HepG2 (cell line): ENCODE results near the gene AEBP1. TPM values are rescaled to one million over a fixed set of nuclear protein-coding genes. Genes with fewer than 3 reads are reported as not detected.

Source experiments
- AGO1 ChIP-seq: fragments of 200-400 bp; formaldehyde crosslinking; IDR thresholded peaks from 2 replicates; pipeline ENCODE4 v1.6.1; 2017; ENCODE audit warnings: mild to moderate bottlenecking, low read depth, low read length, moderate library complexity; ENCODE audit not compliant: poor library complexity, severe bottlenecking
- BATF2 ChIP-seq: sonication (generic); formaldehyde crosslinking; IDR thresholded peaks from 2 replicates; pipeline ENCODE4 v1.8.0; 2022; ENCODE audit warnings: mild to moderate bottlenecking, missing genetic modification reagents, moderate library complexity
- E2F2 ChIP-seq: sonication (generic); formaldehyde crosslinking; IDR thresholded peaks from 2 replicates; pipeline ENCODE4 v1.4.0; 2020; ENCODE audit warnings: missing genetic modification reagents, borderline replicate concordance
- ELK4 ChIP-seq: sonication (generic); formaldehyde crosslinking; IDR thresholded peaks from 2 replicates; pipeline ENCODE4 v1.9.0; 2021; ENCODE audit warnings: missing genetic modification reagents, borderline replicate concordance
- FOXO1 ChIP-seq: sonication (generic); formaldehyde crosslinking; IDR thresholded peaks from 2 replicates; pipeline ENCODE4 v1.4.0; 2020; ENCODE audit warnings: missing genetic modification reagents
- HNF1B ChIP-seq: sonication (generic); formaldehyde crosslinking; IDR thresholded peaks from 2 replicates; pipeline ENCODE4 v1.5.1; 2020; ENCODE audit warnings: mild to moderate bottlenecking, moderate library complexity, missing genetic modification reagents
- NFE2L1 ChIP-seq: sonication (generic); formaldehyde crosslinking; IDR thresholded peaks from 2 replicates; pipeline ENCODE4 v1.4.0; 2020; ENCODE audit warnings: missing genetic modification reagents, mild to moderate bottlenecking, borderline replicate concordance
- PRDM15 ChIP-seq: sonication (generic); formaldehyde crosslinking; IDR thresholded peaks from 2 replicates; pipeline ENCODE4 v1.4.0; 2020; ENCODE audit warnings: missing genetic modification reagents
- PTBP1 ChIP-seq: fragments of 200-400 bp; formaldehyde crosslinking; IDR thresholded peaks from 2 replicates; pipeline ENCODE4 v1.6.1; 2018; ENCODE audit warnings: low read length, low read depth; ENCODE audit not compliant: poor library complexity, severe bottlenecking
- RXRA ChIP-seq: sonication (generic); formaldehyde crosslinking; IDR thresholded peaks from 2 replicates; pipeline ENCODE4 v1.5.1; 2020; ENCODE audit warnings: missing genetic modification reagents
- SIN3B ChIP-seq: fragments of 150-350 bp; IDR thresholded peaks from 2 replicates; pipeline ENCODE4 v1.6.1; 2014; ENCODE audit warnings: low read length
- TCF7 ChIP-seq: sonication (generic); IDR thresholded peaks from 2 replicates; pipeline ENCODE4 v1.6.1; 2016; ENCODE audit warnings: antibody characterized with exemption, low read depth
- U2AF2 ChIP-seq: fragments of 200-400 bp; formaldehyde crosslinking; IDR thresholded peaks from 2 replicates; pipeline ENCODE4 v1.6.1; 2017; ENCODE audit warnings: low read depth, mild to moderate bottlenecking, low read length
- ZNF292 ChIP-seq: sonication (generic); formaldehyde crosslinking; IDR thresholded peaks from 2 replicates; pipeline ENCODE4 v1.8.1; 2022; ENCODE audit warnings: mild to moderate bottlenecking, low read depth, missing genetic modification reagents, borderline replicate concordance
- ZNF501 ChIP-seq: sonication (generic); formaldehyde crosslinking; IDR thresholded peaks from 2 replicates; pipeline ENCODE4 v1.5.1; 2020; ENCODE audit warnings: mild to moderate bottlenecking, moderate library complexity, missing genetic modification reagents
- ZNF567 ChIP-seq: sonication (generic); formaldehyde crosslinking; IDR thresholded peaks from 2 replicates; pipeline ENCODE4 v1.8.1; 2023; ENCODE audit warnings: mild to moderate bottlenecking, missing genetic modification reagents, borderline replicate concordance
- ZNF598 ChIP-seq: sonication (generic); formaldehyde crosslinking; IDR thresholded peaks from 2 replicates; pipeline ENCODE4 v1.5.1; 2020; ENCODE audit warnings: mild to moderate bottlenecking, missing genetic modification reagents, borderline replicate concordance
- ZNF720 ChIP-seq: sonication (generic); formaldehyde crosslinking; IDR thresholded peaks from 2 replicates; pipeline ENCODE4 v1.4.0; 2020; ENCODE audit warnings: missing genetic modification reagents
- ZNF740 ChIP-seq: sonication (generic); formaldehyde crosslinking; IDR thresholded peaks from 2 replicates; pipeline ENCODE4 v1.4.0; 2020; ENCODE audit warnings: missing genetic modification reagents
- ZNF776 ChIP-seq: sonication (generic); formaldehyde crosslinking; IDR thresholded peaks from 2 replicates; pipeline ENCODE4 v1.4.0; 2020; ENCODE audit warnings: mild to moderate bottlenecking, missing genetic modification reagents
- ZNF782 ChIP-seq: sonication (generic); formaldehyde crosslinking; IDR thresholded peaks from 2 replicates; pipeline ENCODE4 v1.4.0; 2020; ENCODE audit warnings: missing genetic modification reagents, mild to moderate bottlenecking, borderline replicate concordance
- polyA plus RNA-seq, 8 experiments: library from polyadenylated mRNA; depleted of rRNA in 3 of 8; stranded (reverse) in 7 of 8; unstranded in 1 of 8; fragments of >200 nt; fragmentation: Illumina TruSeq in 4 of 8; extraction: Trizol in 4 of 8; gene quantifications; 2 replicates each; pipeline versions ENCODE4 v1.2.1 to v1.2.3, GENCODE V29; 2011 to 2016; ENCODE audit warnings: low read depth in 4 of 8, missing spikeins in 1 of 8, mixed read lengths in 1 of 8; ENCODE audit not compliant: insufficient read depth in 1 of 8
- total RNA-seq, 5 experiments: library from RNA; depleted of rRNA; stranded (reverse); fragments of >200 nt; fragmentation: Illumina TruSeq; extraction: Trizol; gene quantifications; 2 replicates each; pipeline ENCODE4 v1.2.3, GENCODE V29; 2016; ENCODE audit warnings: low read depth in 1 of 5

Gene AEBP1
- total and polyA plus RNA-seq, 2 of the 13 experiments (the other 11 are each of a cell fraction or from before 2014, with no cell fraction given), result 0.22 to 0.55 TPM

- no peak for TF ChIP-seq AGO1
- TF ChIP-seq U2AF2, result no peak
- TF ChIP-seq ZNF740 (CRISPR knock-in tag), result no peak
- peak; percentile 44; the same call in 1 of the 2 replicates for TF ChIP-seq ZNF501 (CRISPR knock-in tag)
- TF ChIP-seq FOXO1 (CRISPR knock-in tag), result no peak
- no peak for TF ChIP-seq PTBP1
- no peak for TF ChIP-seq E2F2 (CRISPR knock-in tag)
- no peak for TF ChIP-seq TCF7
- no peak for TF ChIP-seq ZNF720 (CRISPR knock-in tag)
- TF ChIP-seq ELK4, result no peak
- TF ChIP-seq PRDM15 (CRISPR knock-in tag), result no peak
- 0 out of 2 replicates have a peak, but pooled peaks have one; percentile 6 for TF ChIP-seq ZNF292 (CRISPR knock-in tag)
- TF ChIP-seq ZNF782, result no peak
- TF ChIP-seq NFE2L1 (CRISPR knock-in tag), result no peak
- no peak for TF ChIP-seq RXRA (CRISPR knock-in tag)
- TF ChIP-seq ZNF776, result 0 out of 2 replicates have a peak, but pooled peaks have one; percentile 42
- TF ChIP-seq ZNF598 (CRISPR knock-in tag), result no peak
- no peak for TF ChIP-seq SIN3B
- TF ChIP-seq ZNF567 (CRISPR knock-in tag), result no peak
- no peak for TF ChIP-seq BATF2 (CRISPR knock-in tag)
- no peak for TF ChIP-seq HNF1B
Observed at GRCh38 chr7:44101303-44101965, 2.7 kb upstream of the AEBP1 start (continued).
